ENCODE results near the gene CCR7.

GRCh38 chr17:40590742-40591141 lies 25.5 kb upstream of the CCR7 start:
- TF ChIP-seq CTCF (IDR thresholded peaks at IDR 0.05) = no peak
- TF ChIP-seq POLR2AphosphoS5 (IDR thresholded peaks at IDR 0.05) = no peak
